NCI-H524 (cell line): ENCODE data around the gene NAA60.

Source experiments
- DNase-seq, 2 experiments: peaks; one replicate each; lab custom pipeline; 2025; lab: John Stamatoyannopoulos, UW

NAA60 gene

GRCh38 chr16:3511286-3512180, 68.1 kb downstream of the NAA60 start:
- DNase-seq = no peak

- DNase-seq = no peak
Observed at GRCh38 chr16:3513892-3514583, 70.6 kb downstream of the NAA60 start.

- no peak for DNase-seq
Observed at GRCh38 chr16:3514621-3515020, 71.1 kb downstream of the NAA60 start.

GRCh38 chr16:3515897-3516296, 72.4 kb downstream of the NAA60 start:
- DNase-seq = no peak

GRCh38 chr16:3518292-3518985, 75.0 kb downstream of the NAA60 start:
- DNase-seq = no peak

- no peak for DNase-seq
Observed at GRCh38 chr16:3518986-3519348, 75.5 kb downstream of the NAA60 start.

GRCh38 chr16:3519581-3519980, 76.1 kb downstream of the NAA60 start:
- DNase-seq = no peak

GRCh38 chr16:3520413-3520812, 76.9 kb downstream of the NAA60 start:
- DNase-seq = no peak

GRCh38 chr16:3520841-3521240, 77.4 kb downstream of the NAA60 start:
- no peak for DNase-seq

GRCh38 chr16:3523281-3523680, 79.8 kb downstream of the NAA60 start:
- no peak for DNase-seq

- DNase-seq = no peak
Observed at GRCh38 chr16:3525951-3526350, 82.5 kb downstream of the NAA60 start.

- peak; percentile 49 to 72 for DNase-seq
Observed at GRCh38 chr16:3527216-3527829, 83.8 kb downstream of the NAA60 start.

- no peak for DNase-seq
Observed at GRCh38 chr16:3528406-3528805, 84.9 kb downstream of the NAA60 start.

- DNase-seq = no peak
Observed at GRCh38 chr16:3529175-3529574, 85.7 kb downstream of the NAA60 start.

GRCh38 chr16:3530371-3530914, 87.0 kb downstream of the NAA60 start:
- no peak for DNase-seq

- DNase-seq = no peak
Observed at GRCh38 chr16:3532741-3533140, 89.3 kb downstream of the NAA60 start.

- no peak for DNase-seq
Observed at GRCh38 chr16:3534126-3534525, 90.6 kb downstream of the NAA60 start.

- no peak for DNase-seq
Observed at GRCh38 chr16:3536271-3536731, 92.8 kb downstream of the NAA60 start.
